MM.1S (cell line): ENCODE data around the gene SPATA19.

Source experiments
- DNase-seq: peaks from one replicate; pipeline ENCODE4 v3.0.0-alpha.2; 2015
- H2AFZ ChIP-seq: fragments of 300-600 bp; sonication (generic); 2 replicates; pipeline ENCODE4 v1.6.0; 2016; ENCODE audit warnings: antibody characterized with exemption, low read length
- H3F3A ChIP-seq: fragments of 300-600 bp; sonication (generic); 2 replicates; pipeline ENCODE4 v1.6.1; 2016; ENCODE audit warnings: mild to moderate bottlenecking, antibody characterized with exemption, low read length, moderate library complexity, mixed read lengths; ENCODE audit not compliant: insufficient read depth
- H3K27ac ChIP-seq: fragments of 300-600 bp; sonication (generic); 2 replicates; pipeline ENCODE4 v1.5.1; 2016; ENCODE audit warnings: mild to moderate bottlenecking, low read length
- H3K27me3 ChIP-seq: fragments of 300-600 bp; sonication (generic); replicated peaks from 2 replicates; pipeline ENCODE4 v1.6.0; 2016; ENCODE audit warnings: low read length; ENCODE audit not compliant: insufficient read depth
- H3K36me3 ChIP-seq: fragments of 300-600 bp; sonication (generic); replicated peaks from 2 replicates; pipeline ENCODE4 v1.6.1; 2016; ENCODE audit warnings: mild to moderate bottlenecking, low read length, mixed read lengths; ENCODE audit not compliant: insufficient read depth
- H3K4me1 ChIP-seq: fragments of 300-600 bp; sonication (generic); 2 replicates; pipeline ENCODE4 v1.6.1; 2016; ENCODE audit warnings: low read length, mixed read lengths
- H3K4me2 ChIP-seq: fragments of 300-600 bp; sonication (generic); 2 replicates; pipeline ENCODE4 v1.6.0; 2016; ENCODE audit warnings: low read depth, low read length
- H3K4me3 ChIP-seq: fragments of 300-600 bp; sonication (generic); 2 replicates; pipeline ENCODE4 v1.5.1; 2016; ENCODE audit warnings: low read length, mixed read lengths
- H3K79me2 ChIP-seq: fragments of 300-600 bp; sonication (generic); 2 replicates; pipeline ENCODE4 v1.6.1; 2016; ENCODE audit warnings: mixed run types, low read length, mixed read lengths
- H3K9ac ChIP-seq: fragments of 300-600 bp; sonication (generic); 2 replicates; pipeline ENCODE4 v1.6.1; 2016; ENCODE audit warnings: low read length, mixed read lengths
- H3K9me2 ChIP-seq: fragments of 300-600 bp; sonication (generic); replicated peaks from 2 replicates; pipeline ENCODE4 v1.6.1; 2016; ENCODE audit warnings: mild to moderate bottlenecking, low read length, mixed read lengths; ENCODE audit not compliant: insufficient read depth
- H3K9me3 ChIP-seq: fragments of 300-600 bp; sonication (generic); replicated peaks from 2 replicates; pipeline ENCODE4 v1.6.1; 2016; ENCODE audit warnings: mild to moderate bottlenecking, low read length, mixed read lengths; ENCODE audit not compliant: insufficient read depth
- H4K20me1 ChIP-seq: fragments of 300-600 bp; sonication (generic); 2 replicates; pipeline ENCODE4 v1.6.1; 2016; ENCODE audit warnings: mild to moderate bottlenecking, low read length, moderate library complexity, mixed read lengths; ENCODE audit not compliant: insufficient read depth
- CTCF ChIP-seq: fragments of 300-600 bp; sonication (generic); IDR thresholded peaks from 2 replicates; pipeline ENCODE4 v1.5.1; 2016; ENCODE audit warnings: antibody characterized with exemption, low read length, mixed read lengths
- EZH2 ChIP-seq: fragments of 300-600 bp; sonication (generic); optimal IDR thresholded peaks from 2 replicates; pipeline ENCODE3; 2017; ENCODE audit warnings: low read depth, mild to moderate bottlenecking, antibody characterized with exemption, low read length, mixed read lengths
- EZH2phosphoT487 ChIP-seq: fragments of 300-600 bp; sonication (generic); IDR thresholded peaks from 2 replicates; pipeline ENCODE4 v1.6.1; 2018; ENCODE audit warnings: antibody characterized with exemption, low read length

Gene SPATA19

GRCh38 chr11:133816146-133816870 lies 29.0 kb downstream of the SPATA19 start:
- Histone ChIP-seq H2AFZ (no peak overlapping the region), H3K9me3 (no peaks in the 10 kb centered on the region), H3F3A (no peaks in the 10 kb centered on the region), H4K20me1 (no peaks in the 10 kb centered on the region), H3K9me2 (no peaks in the 10 kb centered on the region), H3K79me2 (no peaks in the 10 kb centered on the region), H3K4me3 (no peak overlapping the region), H3K4me2 (no peak overlapping the region), H3K27ac (no peak overlapping the region), H3K4me1 (no peaks in the 10 kb centered on the region), H3K36me3 (no peaks in the 10 kb centered on the region), H3K9ac (no peak overlapping the region), H3K27me3 (no peaks in the 10 kb centered on the region)
- TF ChIP-seq EZH2phosphoT487 (no peak), CTCF (no peak), EZH2 (no peak)
- DNase-seq: no peak

GRCh38 chr11:133815636-133816035 lies 29.7 kb downstream of the SPATA19 start:
- H3K4me3 ChIP-seq: no peak overlapping the region
- H4K20me1 ChIP-seq: no peaks in the 10 kb centered on the region
- no peaks in the 10 kb centered on the region for H3K4me1 ChIP-seq
- no peak for DNase-seq
- no peaks in the 10 kb centered on the region for H3K79me2 ChIP-seq
- H3K9me3 ChIP-seq: no peaks in the 10 kb centered on the region
- no peaks in the 10 kb centered on the region for H3K36me3 ChIP-seq
- no peak overlapping the region for H2AFZ ChIP-seq
- no peaks in the 10 kb centered on the region for H3K9me2 ChIP-seq
- H3K27me3 ChIP-seq: no peaks in the 10 kb centered on the region
- TF ChIP-seq CTCF (no peak), EZH2 (no peak), EZH2phosphoT487 (no peak)
- H3K9ac ChIP-seq: no peak overlapping the region
- H3K27ac ChIP-seq: no peak overlapping the region
- H3F3A ChIP-seq: no peaks in the 10 kb centered on the region
- H3K4me2 ChIP-seq: no peak overlapping the region

GRCh38 chr11:133814588-133815100 lies 30.7 kb downstream of the SPATA19 start:
- Histone ChIP-seq H3K36me3 (no peaks in the 10 kb centered on the region), H4K20me1 (no peaks in the 10 kb centered on the region), H3K4me2 (no peak overlapping the region), H3K9me3 (no peaks in the 10 kb centered on the region), H3K9me2 (no peaks in the 10 kb centered on the region), H2AFZ (no peak overlapping the region), H3K27me3 (no peaks in the 10 kb centered on the region), H3K4me3 (no peak overlapping the region), H3K79me2 (no peaks in the 10 kb centered on the region), H3K9ac (no peak overlapping the region), H3K4me1 (no peaks in the 10 kb centered on the region), H3K27ac (no peak overlapping the region), H3F3A (no peaks in the 10 kb centered on the region)
- TF ChIP-seq EZH2phosphoT487 (no peak), EZH2 (no peak), CTCF (no peak)
- no peak for DNase-seq
